ENCODE results near the gene NOCT. TPM values are rescaled to one million over a fixed set of nuclear protein-coding genes. Genes with fewer than 3 reads are reported as not detected.
"Not testable (repeated sequence)": the region's sequence is repeated elsewhere in the genome, so short reads cannot be mapped to it uniquely, and the experiment has no call there.

The NOCT gene
- total RNA-seq, 5 donors from 2014 or later (not counting 1 experiment from before 2014, with no cell fraction given): 2.4 to 19.3 (median 3.1) TPM

GRCh38 chr4:139015948-139016471, 429 bp downstream of the NOCT start:
- CTCF ChIA-PET: interaction anchor here (0.5 to 3.5 kb wide), 9 partner anchors 10 to 437 kb away, joined by 3 to 30 read pairs (median 3); partner anchors contain the start of gene NAA15 (in 1 of the 2)
- H3K36me3 Mint-ChIP-seq: no peaks in the 10 kb centered on the region
- no peaks in the 10 kb centered on the region for H3K27me3 ChIP-seq (replicated peaks in 1 of 2; ENCODE audit: control insufficient read depth in 2 of 2, extremely low read depth in 1 of 2, insufficient read depth in 2 of 2, low read length in 1 of 2)
- H3K27ac Mint-ChIP-seq: peak overlapping the region in 1 of 2 donors; percentile 68
- no peaks in the 10 kb centered on the region for H3K9me3 ChIP-seq
- H3K4me1 ChIP-seq (ENCODE audit: control insufficient read depth in 1 of 2, extremely low read depth in 1 of 2, insufficient read depth in 2 of 2, low read length in 2 of 2): peaks cover 10 to 16% of the 10 kb centered on the region in 2 experiments
- H3K9me3 Mint-ChIP-seq: no peaks in the 10 kb centered on the region
- ATAC-seq (replicated peaks in 1 of 4) (peak in 3 of 4 experiments; percentile 42 to 57 (median 54)), DNase-seq (peak in 16 of 35 experiments; percentile 1 to 41 (median 17))
- peak overlapping the region; percentile 74 for H3K27ac ChIP-seq (ENCODE audit: low read length)
- H3K36me3 ChIP-seq (ENCODE audit: control insufficient read depth in 2 of 2, extremely low read depth in 1 of 2, insufficient read depth in 1 of 2, low read length in 1 of 2): no peaks in the 10 kb centered on the region
- peak overlapping the region; percentile 82 to 94 (median 86) for H3K4me3 Mint-ChIP-seq
- WGBS (ENCODE audit: insufficient coverage): under 1% methylated on average over 54 of the region's 55 CpGs
- H3K4me1 Mint-ChIP-seq: peaks cover 19 to 26% (median 23%) of the 10 kb centered on the region in 3 donors
- POLR2A ChIA-PET: interaction anchor here (0.6 to 1.1 kb wide), 9 partner anchors 9 to 1509 kb away, joined by 3 to 13 read pairs (median 5); partner anchors contain the start of gene ELF2 (in 1 of the 2)
- no peaks in the 10 kb centered on the region for H3K27me3 Mint-ChIP-seq
- H3K4me3 ChIP-seq (ENCODE audit: control insufficient read depth in 1 of 2, extremely low read depth in 1 of 2, low read length in 1 of 2): peak overlapping the region; percentile 68 to 71

- CTCF ChIA-PET: interaction anchor here (1.1 to 4.9 kb wide), 2 partner anchors 12 to 13 kb away, joined by 7 to 31 read pairs; no protein-coding TSS in a partner anchor
Observed at GRCh38 chr4:139017861-139018260, 2.3 kb downstream of the NOCT start.

GRCh38 chr4:139018501-139018900, 2.9 kb downstream of the NOCT start:
- CTCF ChIA-PET: interaction anchor here (0.6 to 4.9 kb wide), 3 partner anchors 11 to 82 kb away, joined by 3 to 31 read pairs (median 7); no protein-coding TSS in a partner anchor
- ATAC-seq (replicated peaks in 1 of 4) (no peak), DNase-seq (no peak)
- no peaks in the 10 kb centered on the region for H3K36me3 ChIP-seq (ENCODE audit: control insufficient read depth in 2 of 2, extremely low read depth in 1 of 2, insufficient read depth in 1 of 2, low read length in 1 of 2)
- H3K4me3 ChIP-seq (ENCODE audit: control insufficient read depth in 1 of 2, extremely low read depth in 1 of 2, low read length in 1 of 2): no peak overlapping the region
- H3K36me3 Mint-ChIP-seq: no peaks in the 10 kb centered on the region
- H3K27ac Mint-ChIP-seq: no peak overlapping the region
- H3K27me3 Mint-ChIP-seq: no peaks in the 10 kb centered on the region
- H3K4me3 Mint-ChIP-seq: peak overlapping the region in 1 of 3 donors; percentile 21
- no peaks in the 10 kb centered on the region for H3K9me3 Mint-ChIP-seq
- POLR2A ChIA-PET: interaction anchor here (0.6 to 0.7 kb wide), 5 partner anchors 60 to 1610 kb away, joined by 3 to 5 read pairs (median 3); no protein-coding TSS in a partner anchor
- H3K4me1 ChIP-seq (ENCODE audit: control insufficient read depth in 1 of 2, extremely low read depth in 1 of 2, insufficient read depth in 2 of 2, low read length in 2 of 2): peaks cover 10 to 16% of the 10 kb centered on the region in 2 experiments
- no peaks in the 10 kb centered on the region for H3K9me3 ChIP-seq
- H3K4me1 Mint-ChIP-seq: peaks cover 19 to 28% (median 23%) of the 10 kb centered on the region in 3 donors
- H3K27me3 ChIP-seq (replicated peaks in 1 of 2; ENCODE audit: control insufficient read depth in 2 of 2, extremely low read depth in 1 of 2, insufficient read depth in 2 of 2, low read length in 1 of 2): no peaks in the 10 kb centered on the region
- H3K27ac ChIP-seq (ENCODE audit: low read length): no peak overlapping the region

More at GRCh38 chr4:139017861-139018260, 2.3 kb downstream of the NOCT start:
- DNase-seq (no peak), ATAC-seq (replicated peaks in 1 of 4) (no peak)
- H3K27me3 Mint-ChIP-seq: no peaks in the 10 kb centered on the region
- H3K4me3 ChIP-seq (ENCODE audit: control insufficient read depth in 1 of 2, extremely low read depth in 1 of 2, low read length in 1 of 2): no peak overlapping the region
- H3K4me1 Mint-ChIP-seq: peaks cover 19 to 28% (median 23%) of the 10 kb centered on the region in 3 donors
- H3K36me3 ChIP-seq (ENCODE audit: control insufficient read depth in 2 of 2, extremely low read depth in 1 of 2, insufficient read depth in 1 of 2, low read length in 1 of 2): no peaks in the 10 kb centered on the region
- H3K4me1 ChIP-seq (ENCODE audit: control insufficient read depth in 1 of 2, extremely low read depth in 1 of 2, insufficient read depth in 2 of 2, low read length in 2 of 2): peaks cover 10 to 16% of the 10 kb centered on the region in 2 experiments
- H3K9me3 Mint-ChIP-seq: no peaks in the 10 kb centered on the region
- no peaks in the 10 kb centered on the region for H3K9me3 ChIP-seq
- peak overlapping the region in 1 of 3 donors; percentile 21 for H3K4me3 Mint-ChIP-seq
- POLR2A ChIA-PET: interaction anchor here (0.6 kb wide), 2 partner anchors 316 to 1611 kb away, joined by 3 to 4 read pairs; no protein-coding TSS in a partner anchor
- no peaks in the 10 kb centered on the region for H3K27me3 ChIP-seq (replicated peaks in 1 of 2; ENCODE audit: control insufficient read depth in 2 of 2, extremely low read depth in 1 of 2, insufficient read depth in 2 of 2, low read length in 1 of 2)
- WGBS (ENCODE audit: insufficient coverage): no CpG with 5 or more reads among the region's 3 CpGs
- no peak overlapping the region for H3K27ac Mint-ChIP-seq
- H3K36me3 Mint-ChIP-seq: no peaks in the 10 kb centered on the region
- H3K27ac ChIP-seq (ENCODE audit: low read length): no peak overlapping the region

- ATAC-seq (replicated peaks in 1 of 4) (no peak), DNase-seq (no peak)
- H3K4me1 ChIP-seq (ENCODE audit: control insufficient read depth in 1 of 2, extremely low read depth in 1 of 2, insufficient read depth in 2 of 2, low read length in 2 of 2): peaks cover 10 to 16% of the 10 kb centered on the region in 2 experiments
- Mint-ChIP-seq H3K4me1 (peaks cover 19 to 28% (median 23%) of the 10 kb centered on the region in 3 donors), H3K36me3 (no peaks in the 10 kb centered on the region), H3K9me3 (no peaks in the 10 kb centered on the region), H3K27me3 (no peaks in the 10 kb centered on the region), H3K27ac (no peak overlapping the region), H3K4me3 (no peak overlapping the region)
- no peaks in the 10 kb centered on the region for H3K27me3 ChIP-seq (replicated peaks in 1 of 2; ENCODE audit: control insufficient read depth in 2 of 2, extremely low read depth in 1 of 2, insufficient read depth in 2 of 2, low read length in 1 of 2)
- no peak overlapping the region for H3K4me3 ChIP-seq (ENCODE audit: control insufficient read depth in 1 of 2, extremely low read depth in 1 of 2, low read length in 1 of 2)
- H3K9me3 ChIP-seq: no peaks in the 10 kb centered on the region
- no peaks in the 10 kb centered on the region for H3K36me3 ChIP-seq (ENCODE audit: control insufficient read depth in 2 of 2, extremely low read depth in 1 of 2, insufficient read depth in 1 of 2, low read length in 1 of 2)
- 96% methylated on average over 4 of the region's 10 CpGs for WGBS (ENCODE audit: insufficient coverage)
- H3K27ac ChIP-seq (ENCODE audit: low read length): no peak overlapping the region
- ChIA-PET CTCF (interaction anchor here (1.0 to 4.9 kb wide), 3 partner anchors 11 kb away, joined by 3 to 31 read pairs (median 7); no protein-coding TSS in a partner anchor), POLR2A (interaction anchor here (0.5 to 0.7 kb wide), 4 partner anchors 24 to 281 kb away, joined by 3 to 5 read pairs (median 3); no protein-coding TSS in a partner anchor)
Observed at GRCh38 chr4:139018971-139019758, 3.6 kb downstream of the NOCT start.

- CTCF ChIA-PET: interaction anchor here (1.0 to 4.9 kb wide), 2 partner anchors 9 to 10 kb away, joined by 3 to 31 read pairs; no protein-coding TSS in a partner anchor
- ATAC-seq (replicated peaks in 1 of 4) (no peak), DNase-seq (no peak)
- peaks cover 9 to 16% (median 14%) of the 10 kb centered on the region in 3 donors for H3K4me1 Mint-ChIP-seq
- no peaks in the 10 kb centered on the region for H3K36me3 ChIP-seq (ENCODE audit: control insufficient read depth in 2 of 2, extremely low read depth in 1 of 2, insufficient read depth in 1 of 2, low read length in 1 of 2)
- H3K9me3 ChIP-seq: no peaks in the 10 kb centered on the region
- H3K4me1 ChIP-seq (ENCODE audit: control insufficient read depth in 1 of 2, extremely low read depth in 1 of 2, insufficient read depth in 2 of 2, low read length in 2 of 2): peaks cover 5 to 8% of the 10 kb centered on the region in 2 experiments
- H3K27me3 Mint-ChIP-seq: no peaks in the 10 kb centered on the region
- H3K9me3 Mint-ChIP-seq: no peaks in the 10 kb centered on the region
- no peak overlapping the region for H3K4me3 ChIP-seq (ENCODE audit: control insufficient read depth in 1 of 2, extremely low read depth in 1 of 2, low read length in 1 of 2)
- WGBS (ENCODE audit: insufficient coverage): 89% methylated on average over 3 of the region's 4 CpGs
- H3K27ac ChIP-seq (ENCODE audit: low read length): no peak overlapping the region
- no peaks in the 10 kb centered on the region for H3K27me3 ChIP-seq (replicated peaks in 1 of 2; ENCODE audit: control insufficient read depth in 2 of 2, extremely low read depth in 1 of 2, insufficient read depth in 2 of 2, low read length in 1 of 2)
- no peaks in the 10 kb centered on the region for H3K36me3 Mint-ChIP-seq
- no peak overlapping the region for H3K4me3 Mint-ChIP-seq
- H3K27ac Mint-ChIP-seq: no peak overlapping the region
- POLR2A ChIA-PET: interaction anchor here (1.0 to 1.1 kb wide), 3 partner anchors 10 to 433 kb away, joined by 3 to 4 read pairs (median 3); no protein-coding TSS in a partner anchor
Observed at GRCh38 chr4:139020384-139020783, 4.8 kb downstream of the NOCT start.

- ATAC-seq (replicated peaks in 1 of 4); H3K9me3 Mint-ChIP-seq; H3K9me3 ChIP-seq; H3K4me3 Mint-ChIP-seq; H3K4me1 ChIP-seq (ENCODE audit: control insufficient read depth in 1 of 2, extremely low read depth in 1 of 2, insufficient read depth in 2 of 2, low read length in 2 of 2); H3K27me3 ChIP-seq (replicated peaks in 1 of 2; ENCODE audit: control insufficient read depth in 2 of 2, extremely low read depth in 1 of 2, insufficient read depth in 2 of 2, low read length in 1 of 2); H3K4me3 ChIP-seq (ENCODE audit: control insufficient read depth in 1 of 2, extremely low read depth in 1 of 2, low read length in 1 of 2); H3K27me3 Mint-ChIP-seq; H3K27ac ChIP-seq (ENCODE audit: low read length); H3K36me3 Mint-ChIP-seq; DNase-seq; H3K27ac Mint-ChIP-seq; H3K36me3 ChIP-seq (ENCODE audit: control insufficient read depth in 2 of 2, extremely low read depth in 1 of 2, insufficient read depth in 1 of 2, low read length in 1 of 2): not testable (repeated sequence)
- 100% methylated on average over 7 of the region's 12 CpGs for WGBS (ENCODE audit: insufficient coverage)
- ChIA-PET CTCF (interaction anchor here (0.6 to 4.9 kb wide), 5 partner anchors 9 to 328 kb away, joined by 3 to 31 read pairs (median 6); no protein-coding TSS in a partner anchor), POLR2A (interaction anchor here (0.5 to 1.1 kb wide), 5 partner anchors 9 to 599 kb away, joined by 3 to 6 read pairs (median 4); no protein-coding TSS in a partner anchor)
- peaks cover 8 to 16% (median 14%) of the 10 kb centered on the region in 3 donors for H3K4me1 Mint-ChIP-seq
Observed at GRCh38 chr4:139021071-139021470, 5.5 kb downstream of the NOCT start.

Measured in T-cell (primary cell).